Activated naive CD8-positive, alpha-beta T cell treated with anti-CD3 and anti-CD28 coated beads, Interleukin-2, amount 50 U/mL, for 24 hours (primary cell): ENCODE measurements around the gene STT3B.

ENCODE experiments used
- ATAC-seq: fragments of 150-1000 bp; cut with Tn5 transposase; one replicate; pipeline ENCODE4 v1.10.0; 2021
- DNase-seq: peaks from one replicate; pipeline ENCODE4 v3.0.0; 2021
- H3K27ac Mint-ChIP-seq: one replicate; pipeline ENCODE4 v1.8.0; 2021; ENCODE audit warnings: mild to moderate bottlenecking, mixed read lengths
- H3K27me3 Mint-ChIP-seq: one replicate; pipeline ENCODE4 v1.8.0; 2021; ENCODE audit warnings: mixed read lengths
- H3K36me3 Mint-ChIP-seq: one replicate; pipeline ENCODE4 v1.8.0; 2021; ENCODE audit warnings: low read depth, mixed read lengths
- H3K4me1 Mint-ChIP-seq: one replicate; pipeline ENCODE4 v1.8.0; 2021; ENCODE audit warnings: mixed read lengths
- H3K4me3 Mint-ChIP-seq: one replicate; pipeline ENCODE4 v1.8.0; 2021; ENCODE audit warnings: mild to moderate bottlenecking, moderate library complexity, mixed read lengths
- H3K9me3 Mint-ChIP-seq: one replicate; pipeline ENCODE4 v1.8.0; 2021; ENCODE audit warnings: mixed read lengths

STT3B gene

GRCh38 chr3:31648286-31648968 is 115.7 kb downstream of the STT3B start:
- H3K9me3 Mint-ChIP-seq: peaks cover 61% of the 10 kb centered on the region
- DNase-seq (no peak), ATAC-seq (peak; percentile 20)
- H3K27ac Mint-ChIP-seq: no peak overlapping the region
- peaks cover 59% of the 10 kb centered on the region for H3K36me3 Mint-ChIP-seq
- no peaks in the 10 kb centered on the region for H3K27me3 Mint-ChIP-seq
- no peak overlapping the region for H3K4me3 Mint-ChIP-seq
- H3K4me1 Mint-ChIP-seq: no peaks in the 10 kb centered on the region

- H3K4me3 Mint-ChIP-seq: no peak overlapping the region
- H3K4me1 Mint-ChIP-seq: no peaks in the 10 kb centered on the region
- ATAC-seq (no peak), DNase-seq (no peak)
- H3K27ac Mint-ChIP-seq: no peak overlapping the region
- peaks cover 84% of the 10 kb centered on the region for H3K9me3 Mint-ChIP-seq
- H3K27me3 Mint-ChIP-seq: no peaks in the 10 kb centered on the region
- peaks cover 58% of the 10 kb centered on the region for H3K36me3 Mint-ChIP-seq
These were observed 119.6 kb downstream of the STT3B start for GRCh38 chr3:31652296-31652695.

DNA sequence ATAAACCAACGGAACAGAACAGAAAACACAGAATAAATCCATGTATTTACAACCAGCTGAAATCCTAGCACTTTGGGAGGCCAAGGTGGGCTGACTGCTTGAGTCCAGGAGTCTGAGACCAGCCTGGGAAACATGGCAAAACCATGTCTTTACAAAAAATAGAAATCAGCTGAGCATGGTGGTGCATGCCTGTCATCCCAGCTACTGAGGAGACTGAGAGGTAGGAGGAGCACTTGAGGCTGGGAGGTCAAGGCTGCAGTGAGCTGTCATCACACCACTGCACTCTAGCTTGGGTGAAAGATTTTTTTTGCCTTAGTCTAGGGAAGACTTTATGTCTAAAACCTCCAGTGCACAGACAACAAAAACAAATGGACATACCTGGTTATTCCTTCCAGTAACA is 120.7 kb downstream of the STT3B start:
- Mint-ChIP-seq H3K27ac (no peak overlapping the region), H3K9me3 (peaks cover 87% of the 10 kb centered on the region), H3K27me3 (no peaks in the 10 kb centered on the region), H3K4me1 (no peaks in the 10 kb centered on the region), H3K4me3 (no peak overlapping the region), H3K36me3 (peaks cover 50% of the 10 kb centered on the region)
- no peak for DNase-seq
- ATAC-seq: no peak

DNA sequence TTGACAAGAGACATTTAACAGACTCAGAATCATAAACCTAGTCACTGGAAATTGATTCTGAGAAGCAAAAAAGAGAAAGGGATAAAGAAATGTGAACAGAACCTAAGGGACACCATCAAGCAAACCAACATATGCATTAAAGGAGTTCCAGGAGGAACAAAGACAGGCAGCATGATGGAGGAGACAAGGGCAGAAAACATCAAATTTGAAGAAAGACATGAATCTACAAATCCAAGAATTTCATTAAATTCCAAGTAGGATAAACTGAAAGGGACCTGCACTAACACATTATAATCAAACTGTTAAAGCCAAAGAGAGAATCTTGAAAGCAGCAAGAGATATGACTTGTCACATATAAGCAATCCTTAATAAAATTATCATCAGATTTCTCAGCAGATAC is 122.3 kb downstream of the STT3B start:
- Mint-ChIP-seq H3K4me1 (no peaks in the 10 kb centered on the region), H3K36me3 (peaks cover 35% of the 10 kb centered on the region), H3K27me3 (no peaks in the 10 kb centered on the region), H3K4me3 (no peak overlapping the region), H3K9me3 (peaks cover 78% of the 10 kb centered on the region), H3K27ac (no peak overlapping the region)
- ATAC-seq: no peak
- no peak for DNase-seq

DNA sequence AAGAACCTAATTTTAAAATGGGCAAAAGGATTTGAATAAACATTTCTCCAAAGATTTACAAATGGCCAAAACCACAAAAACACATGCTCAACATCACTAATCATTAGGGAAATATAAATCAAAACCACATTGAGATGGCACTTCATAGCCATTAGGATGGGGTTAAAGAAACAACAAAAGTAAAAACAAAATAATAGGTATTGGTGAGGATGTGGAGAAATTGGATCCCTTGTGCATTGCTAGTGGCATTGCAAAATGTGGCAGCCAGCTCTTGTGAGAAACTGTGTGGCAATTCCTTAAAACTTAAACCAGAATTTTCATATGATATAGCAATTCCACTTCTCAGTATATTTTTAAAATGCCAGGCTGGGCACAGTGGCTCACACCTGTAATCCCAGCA is 126.5 kb downstream of the STT3B start:
- Mint-ChIP-seq H3K4me1 (no peaks in the 10 kb centered on the region), H3K27ac (no peak overlapping the region), H3K36me3 (peaks cover 16% of the 10 kb centered on the region), H3K9me3 (peaks cover 47% of the 10 kb centered on the region), H3K27me3 (no peaks in the 10 kb centered on the region), H3K4me3 (no peak overlapping the region)
- no peak for ATAC-seq
- no peak for DNase-seq

GRCh38 chr3:31661286-31661685 is 128.6 kb downstream of the STT3B start:
- Mint-ChIP-seq H3K4me1 (no peaks in the 10 kb centered on the region), H3K4me3 (no peak overlapping the region), H3K27me3 (no peaks in the 10 kb centered on the region), H3K36me3 (peaks cover 2% of the 10 kb centered on the region), H3K9me3 (peaks cover 28% of the 10 kb centered on the region), H3K27ac (no peak overlapping the region)
- ATAC-seq (no peak), DNase-seq (no peak)

GRCh38 chr3:31661993-31662670 is 129.4 kb downstream of the STT3B start:
- peaks cover 20% of the 10 kb centered on the region for H3K9me3 Mint-ChIP-seq
- H3K27ac Mint-ChIP-seq: no peak overlapping the region
- no peaks in the 10 kb centered on the region for H3K27me3 Mint-ChIP-seq
- DNase-seq: no peak
- H3K4me3 Mint-ChIP-seq: no peak overlapping the region
- no peaks in the 10 kb centered on the region for H3K4me1 Mint-ChIP-seq
- H3K36me3 Mint-ChIP-seq: peaks cover 2% of the 10 kb centered on the region
- ATAC-seq: no peak

- Mint-ChIP-seq H3K27ac (no peak overlapping the region), H3K4me1 (no peaks in the 10 kb centered on the region), H3K27me3 (no peaks in the 10 kb centered on the region), H3K4me3 (no peak overlapping the region), H3K36me3 (no peaks in the 10 kb centered on the region), H3K9me3 (peaks cover 6% of the 10 kb centered on the region)
- no peak for ATAC-seq
- DNase-seq: no peak
These were observed 131.3 kb downstream of the STT3B start for GRCh38 chr3:31664031-31664430.

- Mint-ChIP-seq H3K4me3 (no peak overlapping the region), H3K36me3 (peaks cover 3% of the 10 kb centered on the region), H3K27me3 (no peaks in the 10 kb centered on the region), H3K27ac (no peak overlapping the region), H3K4me1 (no peaks in the 10 kb centered on the region), H3K9me3 (no peaks in the 10 kb centered on the region)
- DNase-seq: no peak
- ATAC-seq: no peak
These were observed 134.9 kb downstream of the STT3B start for GRCh38 chr3:31667582-31667981.

DNA sequence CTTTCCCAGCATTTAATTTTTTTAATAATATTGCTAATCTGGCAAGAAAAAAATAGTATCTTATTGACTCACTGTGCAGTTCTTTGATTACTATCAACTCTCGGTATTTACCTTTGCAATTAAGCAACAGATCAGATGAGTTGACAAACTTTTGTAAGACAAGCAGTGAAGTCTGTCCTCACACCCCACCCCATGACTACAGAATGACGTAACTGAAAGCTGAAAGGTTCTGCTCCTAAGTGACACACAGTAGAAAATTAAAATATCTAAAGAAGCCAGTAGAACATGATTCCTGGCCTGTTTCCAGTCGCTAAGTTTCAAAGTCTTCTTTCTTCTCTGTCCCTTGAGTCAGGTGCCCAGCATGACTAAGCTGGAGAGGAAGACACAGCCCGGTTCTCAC is 135.5 kb downstream of the STT3B start:
- ATAC-seq (no peak), DNase-seq (no peak)
- H3K4me3 Mint-ChIP-seq: no peak overlapping the region
- H3K36me3 Mint-ChIP-seq: peaks cover 3% of the 10 kb centered on the region
- H3K27ac Mint-ChIP-seq: no peak overlapping the region
- H3K4me1 Mint-ChIP-seq: no peaks in the 10 kb centered on the region
- H3K27me3 Mint-ChIP-seq: no peaks in the 10 kb centered on the region
- H3K9me3 Mint-ChIP-seq: no peaks in the 10 kb centered on the region

GRCh38 chr3:31670136-31670535 is 137.4 kb downstream of the STT3B start:
- no peak for ATAC-seq
- no peak overlapping the region for H3K27ac Mint-ChIP-seq

DNA sequence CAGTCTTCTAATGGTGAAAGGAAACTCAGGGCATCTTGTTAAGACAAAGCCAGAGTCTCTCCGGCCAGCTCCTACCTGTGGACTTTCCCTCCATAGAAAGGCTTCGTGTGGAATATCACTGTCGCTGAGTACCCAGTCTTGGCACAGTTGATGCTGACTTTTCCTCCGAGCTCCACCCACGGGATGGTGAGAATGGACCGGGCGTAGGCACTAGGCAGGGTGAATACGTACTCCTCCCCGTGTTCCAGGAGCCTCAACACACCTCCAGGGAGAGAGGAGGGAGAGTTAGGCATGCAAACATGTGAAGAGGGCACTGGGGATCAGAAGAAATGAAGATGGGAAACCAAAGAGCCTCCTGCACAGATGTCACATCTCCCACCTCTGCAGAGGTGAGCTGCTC is 138.0 kb downstream of the STT3B start:
- no peak overlapping the region for H3K27ac Mint-ChIP-seq
- H3K36me3 Mint-ChIP-seq: peaks cover 3% of the 10 kb centered on the region
- H3K4me3 Mint-ChIP-seq: no peak overlapping the region

More at GRCh38 chr3:31670136-31670535, 137.4 kb downstream of the STT3B start:
- H3K4me1 Mint-ChIP-seq: no peaks in the 10 kb centered on the region
- no peak overlapping the region for H3K4me3 Mint-ChIP-seq
- no peaks in the 10 kb centered on the region for H3K27me3 Mint-ChIP-seq
- no peaks in the 10 kb centered on the region for H3K9me3 Mint-ChIP-seq
- H3K36me3 Mint-ChIP-seq: peaks cover 3% of the 10 kb centered on the region
- DNase-seq: no peak

GRCh38 chr3:31671451-31671850 is 138.7 kb downstream of the STT3B start:
- Mint-ChIP-seq H3K4me3 (no peak overlapping the region), H3K36me3 (peaks cover 3% of the 10 kb centered on the region), H3K9me3 (no peaks in the 10 kb centered on the region), H3K27ac (no peak overlapping the region), H3K4me1 (no peaks in the 10 kb centered on the region), H3K27me3 (no peaks in the 10 kb centered on the region)
- ATAC-seq (no peak), DNase-seq (no peak)

More for the DNA sequence above, 138.0 kb downstream of the STT3B start:
- Mint-ChIP-seq H3K4me1 (no peaks in the 10 kb centered on the region), H3K27me3 (no peaks in the 10 kb centered on the region), H3K9me3 (no peaks in the 10 kb centered on the region)
- DNase-seq: no peak
- ATAC-seq: no peak

DNA sequence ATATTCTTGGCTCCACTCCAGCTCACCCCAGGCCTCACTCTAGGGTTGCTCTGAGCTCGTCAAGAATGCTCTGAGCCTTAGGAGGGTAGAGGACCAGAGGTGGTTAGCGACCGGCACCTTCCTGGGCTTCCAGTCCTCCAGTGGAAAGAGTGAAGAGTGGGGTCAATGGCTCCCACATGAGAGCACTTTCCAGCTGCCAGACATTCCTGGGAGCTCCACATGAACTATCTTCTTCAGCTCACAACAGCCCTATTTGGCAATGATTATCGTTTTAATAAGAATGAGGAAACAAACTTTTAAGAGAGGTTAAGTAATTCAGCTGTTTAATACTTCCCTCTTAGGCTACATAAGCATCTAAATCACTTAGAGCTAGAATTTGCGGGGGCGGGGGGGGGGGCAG is 139.3 kb downstream of the STT3B start:
- no peak overlapping the region for H3K4me3 Mint-ChIP-seq
- H3K36me3 Mint-ChIP-seq: peaks cover 3% of the 10 kb centered on the region
- no peaks in the 10 kb centered on the region for H3K4me1 Mint-ChIP-seq
- no peaks in the 10 kb centered on the region for H3K27me3 Mint-ChIP-seq
- H3K9me3 Mint-ChIP-seq: no peaks in the 10 kb centered on the region
- DNase-seq (no peak), ATAC-seq (no peak)
- H3K27ac Mint-ChIP-seq: no peak overlapping the region

DNA sequence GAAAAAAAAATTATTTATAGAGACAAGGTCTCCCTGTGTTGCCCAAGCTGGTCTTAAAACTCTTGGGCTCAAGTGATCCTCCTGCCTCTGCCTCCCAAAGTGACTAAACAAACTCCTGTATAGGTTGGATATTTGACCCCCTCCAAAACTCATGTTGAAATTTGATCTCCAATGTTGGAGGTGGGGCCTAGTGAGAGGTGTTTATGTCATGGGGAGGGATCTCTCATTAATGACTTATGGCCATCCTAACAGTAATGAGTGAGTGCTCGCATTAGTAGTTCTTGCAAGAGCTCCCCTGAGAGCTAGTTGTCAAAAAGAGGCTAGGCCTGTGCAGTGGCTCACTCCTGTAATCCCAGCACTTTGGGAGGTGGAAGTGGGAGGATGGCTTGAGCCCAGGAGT is 141.2 kb downstream of the STT3B start:
- Mint-ChIP-seq H3K9me3 (no peaks in the 10 kb centered on the region), H3K27ac (no peak overlapping the region), H3K36me3 (peaks cover 3% of the 10 kb centered on the region), H3K4me1 (no peaks in the 10 kb centered on the region), H3K27me3 (no peaks in the 10 kb centered on the region), H3K4me3 (no peak overlapping the region)
- ATAC-seq: no peak
- DNase-seq: no peak
